ENCODE measurements around the gene TIMP2.
"Not testable (repeated sequence)": the region's sequence is repeated elsewhere in the genome, so short reads cannot be mapped to it uniquely, and the experiment has no call there.

Gene TIMP2

DNA sequence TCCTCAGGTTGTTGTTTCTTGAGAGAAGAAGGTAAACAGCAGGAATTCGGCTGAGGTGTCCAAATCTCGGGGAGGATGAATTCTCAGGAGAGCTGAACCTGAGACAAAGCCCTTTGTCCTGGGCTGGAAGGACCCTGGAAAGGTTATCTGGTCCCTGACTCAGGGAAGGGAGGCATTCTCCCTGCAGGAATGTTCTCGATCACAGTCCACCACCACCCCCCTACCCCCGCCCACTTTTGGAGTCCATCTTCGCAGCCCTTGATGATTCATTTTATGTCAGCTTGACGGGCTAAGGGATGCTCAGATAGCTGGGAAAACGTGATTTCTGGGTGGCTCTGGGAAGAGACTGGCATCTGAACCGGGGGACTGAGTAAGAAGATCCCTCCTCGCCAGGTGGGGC lies 20.8 kb downstream of the TIMP2 start:
- no peak for DNase-seq

DNA sequence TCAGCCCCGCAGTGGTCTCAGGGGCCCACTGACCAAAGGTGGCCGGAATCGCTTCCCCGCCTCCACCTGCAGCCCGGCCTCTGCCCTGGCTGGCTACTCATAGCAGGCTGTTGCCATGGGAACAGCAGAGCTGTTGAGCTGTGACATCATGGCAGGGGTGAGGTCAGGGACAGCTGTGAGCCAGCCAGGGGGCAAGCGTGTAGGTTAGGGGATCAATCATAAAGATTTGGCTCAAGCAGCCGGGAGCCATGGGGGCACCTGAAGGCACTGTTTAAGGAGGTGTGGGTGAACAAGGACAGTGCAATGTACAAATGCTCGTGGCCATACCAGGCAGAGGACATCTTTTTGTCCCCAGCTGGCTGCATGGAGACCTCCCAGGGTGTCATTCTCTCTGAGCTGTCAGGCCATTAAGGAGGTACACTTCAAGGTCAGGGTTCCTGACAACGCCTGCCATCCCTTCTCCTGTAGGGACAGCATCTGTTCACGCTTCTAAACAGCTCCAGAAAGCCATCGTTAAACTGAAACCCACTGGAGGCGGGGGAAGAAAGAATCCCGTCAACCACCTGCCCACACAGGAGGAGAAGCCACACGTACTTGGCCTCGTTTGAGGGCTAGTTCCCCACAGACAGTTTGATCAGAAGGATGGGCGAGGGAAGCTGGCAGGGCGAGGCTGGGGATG lies 21.9 kb downstream of the TIMP2 start, which contains the start of gene CEP295NL:
Gene CEP295NL (minus strand): TSS at position 101 of the 679 bp plus-strand sequence. CDS start 1,373 bp downstream, outside the sequence.
- peak in 1 of 2 experiments; percentile 9 for DNase-seq

GRCh38 chr17:78902231-78902630 lies 23.0 kb downstream of the TIMP2 start:
- DNase-seq: not testable (repeated sequence)

GRCh38 chr17:78901806-78902205 lies 23.4 kb downstream of the TIMP2 start:
- DNase-seq: no peak

DNA sequence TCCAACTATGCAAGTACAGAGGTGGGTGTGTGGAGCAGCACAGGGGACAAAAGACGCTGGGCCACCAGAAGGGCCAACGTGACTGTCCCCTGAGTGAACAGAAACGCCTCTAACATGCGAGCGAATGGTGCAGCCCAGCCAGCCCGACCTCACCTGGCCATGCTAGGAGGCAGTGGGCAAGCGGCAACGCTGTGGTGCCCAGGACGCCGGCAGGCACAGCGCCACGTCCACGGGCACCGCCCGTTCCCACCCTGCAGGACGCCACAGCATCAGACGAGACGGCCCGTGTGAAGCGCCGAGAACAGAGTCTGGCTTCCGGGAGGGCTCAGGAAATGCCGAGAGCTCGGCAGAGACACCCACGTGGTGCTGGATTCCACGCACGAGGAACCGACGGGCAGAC lies 24.4 kb downstream of the TIMP2 start:
- no peak for DNase-seq

GRCh38 chr17:78899361-78900260 lies 25.6 kb downstream of the TIMP2 start:
- peak in 1 of 2 experiments; percentile 10 for DNase-seq

GRCh38 chr17:78898947-78899346 lies 26.2 kb downstream of the TIMP2 start:
- no peak for DNase-seq

GRCh38 chr17:78898075-78898836 lies 26.9 kb downstream of the TIMP2 start:
- DNase-seq: no peak

GRCh38 chr17:78897664-78898047 lies 27.5 kb downstream of the TIMP2 start:
- DNase-seq: no peak

DNA sequence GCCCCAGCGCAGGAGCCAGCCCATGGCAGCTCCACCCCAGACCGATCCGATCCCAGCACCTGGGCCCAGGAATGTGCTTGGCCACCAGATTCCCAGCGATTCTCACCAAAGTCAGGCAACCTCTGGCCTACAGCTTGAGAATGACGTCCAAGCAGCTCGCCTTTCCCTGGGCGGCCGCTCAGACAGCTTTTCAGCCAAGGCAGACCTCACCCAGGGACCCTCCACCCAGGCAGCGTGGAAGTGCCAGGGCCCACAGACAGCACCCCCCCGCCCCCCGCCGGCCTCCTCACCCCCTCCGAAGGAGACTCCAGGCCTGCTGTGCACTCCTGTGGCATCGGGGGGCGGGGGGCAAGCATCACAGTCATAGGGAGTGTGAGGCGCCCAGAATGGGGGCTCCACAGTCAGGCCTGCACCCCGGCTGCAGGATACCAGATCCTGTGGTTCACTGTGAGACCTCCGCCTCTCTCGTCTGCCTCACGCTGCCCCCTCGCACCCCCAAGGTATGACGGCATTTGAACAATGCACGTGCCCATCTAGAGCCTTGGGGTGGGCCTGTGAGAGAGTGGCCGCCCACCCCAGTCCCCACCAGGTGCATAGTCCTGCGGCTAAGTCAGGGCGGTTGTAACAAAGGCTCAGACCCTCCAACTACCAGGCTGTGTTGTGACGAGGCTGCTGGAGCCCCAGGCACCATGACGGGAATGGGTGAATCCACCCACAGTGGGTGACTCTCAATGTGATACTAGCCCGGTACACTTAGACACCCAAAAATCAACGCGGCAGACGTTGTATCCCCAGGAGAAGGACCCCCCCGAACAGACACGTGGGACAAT lies 28.1 kb downstream of the TIMP2 start:
- DNase-seq: no peak

GRCh38 chr17:78896091-78896833 lies 28.9 kb downstream of the TIMP2 start:
- DNase-seq: no peak

DNA sequence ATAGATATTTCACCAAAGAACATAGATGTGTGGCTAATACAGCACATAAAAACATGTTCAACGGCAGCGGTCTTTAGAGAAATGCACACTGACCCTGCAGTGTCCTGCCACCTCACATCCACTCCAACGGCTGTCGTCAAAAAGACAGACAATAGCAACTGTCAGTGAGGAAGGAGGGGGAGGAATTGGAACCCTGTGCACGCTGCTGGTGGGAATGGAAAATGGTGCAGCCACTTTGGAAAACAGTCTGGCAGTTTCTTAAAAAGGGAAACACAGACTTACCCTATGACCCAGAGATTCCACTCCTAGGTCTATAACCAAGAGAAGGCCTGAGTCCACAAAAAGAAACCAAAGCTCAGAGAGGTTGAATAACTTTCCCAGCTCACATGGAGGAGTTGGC lies 29.9 kb downstream of the TIMP2 start:
- DNase-seq: no peak

- DNase-seq: no peak
Observed at GRCh38 chr17:78893684-78894083, 31.5 kb downstream of the TIMP2 start.

DNA sequence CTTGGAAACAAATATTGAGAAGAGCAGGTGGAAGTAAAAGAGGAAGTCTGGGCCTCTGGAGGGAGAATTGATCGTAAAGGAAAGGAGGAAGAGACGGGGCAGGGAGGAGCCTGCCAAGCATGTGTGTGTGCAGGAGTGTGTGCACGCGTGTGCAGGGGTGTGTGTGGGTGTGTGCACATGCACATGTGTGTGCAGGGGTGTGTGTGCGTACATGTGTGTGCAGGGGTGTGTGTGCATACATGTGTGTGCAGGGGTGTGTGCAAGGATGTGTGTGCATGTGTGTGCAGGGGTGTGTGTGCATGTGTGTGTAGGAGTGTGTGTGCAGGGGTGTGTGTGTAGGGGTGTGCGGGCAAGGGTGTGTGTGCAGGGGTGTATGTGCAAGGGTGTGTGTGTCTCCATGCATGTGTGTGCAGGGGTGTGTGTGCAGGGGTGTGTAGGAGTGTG lies 32.2 kb downstream of the TIMP2 start:
- no peak for DNase-seq

DNA sequence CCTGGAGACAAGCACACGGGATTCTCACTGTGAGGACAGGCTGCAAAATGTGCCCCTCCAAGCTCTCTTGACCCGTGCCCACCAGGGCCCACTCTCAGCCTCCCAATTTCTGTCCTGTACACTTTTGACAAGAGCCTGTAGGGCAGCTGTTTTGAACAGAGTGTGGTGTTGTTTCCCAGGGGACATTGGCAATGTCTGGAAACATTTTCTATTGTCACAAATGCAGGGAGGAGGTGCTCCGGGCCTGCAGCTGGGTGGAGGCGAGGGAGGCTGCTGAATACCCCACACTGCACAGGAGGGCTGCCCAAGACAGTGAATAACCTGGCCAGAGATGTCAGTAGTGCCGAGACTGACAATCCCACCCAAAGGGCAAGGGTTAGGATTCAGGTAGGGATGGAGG lies 32.7 kb downstream of the TIMP2 start:
- DNase-seq: no peak

DNA sequence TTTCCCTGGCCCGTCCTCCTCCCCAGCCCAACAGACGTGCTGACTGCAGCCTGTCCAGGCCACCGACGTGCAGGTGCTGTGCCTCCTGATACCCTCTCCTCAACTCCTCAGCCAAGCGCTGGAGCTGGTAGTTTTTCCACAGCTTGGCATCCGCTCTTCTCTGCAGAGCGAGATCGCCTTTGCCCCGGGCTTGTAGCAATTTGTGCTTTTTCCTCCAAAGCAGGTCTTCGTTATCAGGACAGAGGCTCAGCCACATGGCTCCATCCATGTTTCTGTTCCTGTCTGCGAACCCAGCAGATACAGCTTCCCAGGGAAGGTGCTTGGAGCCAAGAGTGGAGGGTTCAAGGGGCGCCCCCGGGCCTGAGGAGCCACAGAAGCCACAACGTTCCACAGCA lies 33.1 kb downstream of the TIMP2 start:
- no peak for DNase-seq

DNA sequence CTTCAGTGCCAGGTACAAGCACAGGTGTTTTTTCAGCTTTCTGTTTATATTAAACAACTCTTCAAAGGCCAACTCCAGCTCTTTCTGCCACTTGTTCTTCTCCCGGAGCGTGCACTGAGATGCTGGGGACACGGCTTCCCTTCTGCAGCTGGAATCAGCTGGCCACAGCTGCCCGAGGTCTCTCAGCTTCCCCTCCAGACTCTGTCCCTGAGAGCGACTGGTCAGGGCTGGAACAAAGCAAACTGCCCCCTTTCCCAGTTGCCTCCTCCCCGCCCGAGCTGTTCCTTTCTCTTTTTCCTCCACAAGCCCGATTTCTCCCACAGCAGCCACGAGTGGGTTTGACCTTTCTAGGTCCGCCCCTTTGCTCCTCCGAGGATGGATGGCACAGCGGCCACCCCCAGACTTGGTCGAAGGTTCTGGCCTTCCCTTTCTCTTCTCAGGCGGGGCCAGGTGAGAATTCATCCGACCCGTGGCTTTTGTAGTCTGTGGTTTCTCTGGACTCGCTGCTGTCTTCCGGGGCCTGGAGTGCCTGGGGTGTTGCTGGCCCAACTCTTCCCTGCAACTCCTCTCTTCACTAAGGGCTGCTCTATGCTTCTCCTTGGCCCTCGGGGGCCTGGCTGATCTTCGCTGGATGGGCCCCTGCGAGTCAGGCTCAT lies 33.7 kb downstream of the TIMP2 start:
- no peak for DNase-seq

- no peak for DNase-seq
Observed at GRCh38 chr17:78890498-78890897, 34.7 kb downstream of the TIMP2 start.

GRCh38 chr17:78890096-78890495 lies 35.1 kb downstream of the TIMP2 start:
- not testable (repeated sequence) for DNase-seq

- no peak for DNase-seq
Observed at GRCh38 chr17:78889531-78889930, 35.7 kb downstream of the TIMP2 start.

DNA sequence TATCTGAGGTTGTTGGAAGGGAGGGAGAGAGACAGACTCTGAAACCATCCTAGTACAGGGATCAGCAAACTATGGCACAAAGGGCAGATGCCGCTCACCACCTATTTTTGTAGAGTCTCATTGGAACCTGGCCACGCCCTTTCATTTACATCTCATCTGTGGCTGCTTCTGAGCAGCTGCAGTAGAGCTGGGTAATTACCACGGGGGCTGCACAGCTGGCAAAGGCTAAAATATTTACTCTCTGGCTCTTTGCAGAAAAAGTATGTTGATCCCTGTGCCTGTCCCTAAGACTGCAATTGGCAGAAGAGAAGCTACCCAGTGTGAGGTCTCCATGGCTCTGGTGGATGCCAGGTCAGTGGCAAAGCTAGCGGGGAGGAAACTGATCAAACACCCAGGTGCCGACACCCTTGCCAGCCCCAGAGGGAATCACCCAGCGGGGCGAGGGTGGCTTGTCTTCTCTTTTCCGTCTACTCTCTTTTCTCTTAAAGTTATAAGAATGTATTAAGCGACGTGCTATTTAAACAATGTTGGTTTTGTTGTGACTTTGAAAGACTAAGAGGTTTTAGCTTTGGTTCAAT lies 36.2 kb downstream of the TIMP2 start:
- peak; percentile 5 to 57 for DNase-seq

Data from NCI-H526 (cell line).